ENCODE data around the gene DGKQ. TPM values are rescaled to one million over a fixed set of nuclear protein-coding genes. Genes with fewer than 3 reads are reported as not detected.

DGKQ gene
- total and polyA plus RNA-seq, 2 of the 13 experiments (the other 11 are each of a cell fraction or from before 2014, with no cell fraction given), result 4.5 to 7.2 TPM

DNA sequence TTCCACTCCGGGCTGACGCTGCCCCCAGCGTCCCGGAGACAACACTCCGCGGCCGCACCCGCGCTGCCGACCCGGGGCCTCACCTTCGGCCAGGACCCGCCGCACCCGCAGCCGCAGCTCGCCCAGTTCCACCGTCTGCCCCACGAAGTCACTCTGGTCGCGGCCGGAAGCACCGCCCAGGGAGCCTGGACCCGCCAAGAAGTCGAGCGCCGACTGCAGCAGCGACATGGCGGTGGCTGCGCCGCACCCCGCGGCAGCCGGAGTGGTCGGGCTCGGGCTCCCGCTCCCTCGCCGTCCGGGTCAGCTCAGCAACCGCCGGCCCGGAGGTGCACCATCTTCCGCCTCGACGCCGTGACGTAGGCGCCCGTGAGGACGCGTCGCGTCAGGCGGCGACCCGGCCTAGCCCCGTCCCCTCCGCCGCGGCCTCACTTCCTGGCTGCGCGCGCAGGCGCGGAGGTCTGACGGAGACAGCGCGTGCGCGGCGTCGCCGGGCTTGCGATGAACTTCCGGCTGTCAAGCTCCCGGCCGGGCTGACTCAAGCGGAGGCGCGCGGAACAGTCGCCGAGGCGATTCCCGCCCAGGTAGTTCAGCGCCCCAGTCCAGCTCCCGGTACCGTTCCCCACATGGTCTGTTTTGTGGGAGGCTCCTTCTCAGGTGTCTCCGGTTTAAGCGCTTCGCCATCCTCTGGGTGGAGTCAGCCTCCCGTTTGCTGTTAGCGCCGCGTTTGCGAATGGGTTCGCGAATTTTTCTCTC is 41.2 kb downstream of the DGKQ start, which contains the start of the genes GAK and TMEM175 (continued):
- TF ChIP-seq AGO1 (IDR thresholded peaks at IDR 0.05; ENCODE audit: low read depth, low read length, poor library complexity, severe bottlenecking) (no peak), NFE2L1 (CRISPR knock-in tag; IDR thresholded peaks at IDR 0.05; ENCODE audit: borderline replicate concordance) (no peak), ZNF572 (CRISPR knock-in tag; IDR thresholded peaks at IDR 0.05) (no peak), ZNF160 (CRISPR knock-in tag; IDR thresholded peaks at IDR 0.05) (peak; percentile 30; the same call in 1 of the 2 replicates), BCL6 (CRISPR knock-in tag; IDR thresholded peaks at IDR 0.05) (0 out of 2 replicates have a peak, but pooled peaks have one; percentile 0), TGIF2 (CRISPR knock-in tag; IDR thresholded peaks at IDR 0.05) (peak; percentile 96), PCBP1 (IDR thresholded peaks at IDR 0.05; ENCODE audit: borderline replicate concordance, low read depth, low read length) (no peak), SIX1 (CRISPR knock-in tag; IDR thresholded peaks at IDR 0.05; ENCODE audit: borderline replicate concordance) (no peak), SSRP1 (CRISPR knock-in tag; IDR thresholded peaks at IDR 0.05) (no peak), ZNF761 (CRISPR knock-in tag; conservative IDR thresholded peaks at IDR 0.05) (no peak), NR2F1 (CRISPR knock-in tag; IDR thresholded peaks at IDR 0.05) (no peak), SETDB1 (CRISPR knock-in tag; IDR thresholded peaks at IDR 0.05; ENCODE audit: borderline replicate concordance) (no peak), MLLT10 (CRISPR knock-in tag; IDR thresholded peaks at IDR 0.05) (no peak)
- TF ChIP-seq, protein P1, sequence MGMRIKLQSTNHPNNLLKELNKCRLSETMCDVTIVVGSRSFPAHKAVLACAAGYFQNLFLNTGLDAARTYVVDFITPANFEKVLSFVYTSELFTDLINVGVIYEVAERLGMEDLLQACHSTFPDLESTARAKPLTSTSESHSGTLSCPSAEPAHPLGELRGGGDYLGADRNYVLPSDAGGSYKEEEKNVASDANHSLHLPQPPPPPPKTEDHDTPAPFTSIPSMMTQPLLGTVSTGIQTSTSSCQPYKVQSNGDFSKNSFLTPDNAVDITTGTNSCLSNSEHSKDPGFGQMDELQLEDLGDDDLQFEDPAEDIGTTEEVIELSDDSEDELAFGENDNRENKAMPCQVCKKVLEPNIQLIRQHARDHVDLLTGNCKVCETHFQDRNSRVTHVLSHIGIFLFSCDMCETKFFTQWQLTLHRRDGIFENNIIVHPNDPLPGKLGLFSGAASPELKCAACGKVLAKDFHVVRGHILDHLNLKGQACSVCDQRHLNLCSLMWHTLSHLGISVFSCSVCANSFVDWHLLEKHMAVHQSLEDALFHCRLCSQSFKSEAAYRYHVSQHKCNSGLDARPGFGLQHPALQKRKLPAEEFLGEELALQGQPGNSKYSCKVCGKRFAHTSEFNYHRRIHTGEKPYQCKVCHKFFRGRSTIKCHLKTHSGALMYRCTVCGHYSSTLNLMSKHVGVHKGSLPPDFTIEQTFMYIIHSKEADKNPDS (CRISPR knock-in tag; IDR thresholded peaks at IDR 0.05), result no peak
- TF ChIP-seq, protein P2, sequence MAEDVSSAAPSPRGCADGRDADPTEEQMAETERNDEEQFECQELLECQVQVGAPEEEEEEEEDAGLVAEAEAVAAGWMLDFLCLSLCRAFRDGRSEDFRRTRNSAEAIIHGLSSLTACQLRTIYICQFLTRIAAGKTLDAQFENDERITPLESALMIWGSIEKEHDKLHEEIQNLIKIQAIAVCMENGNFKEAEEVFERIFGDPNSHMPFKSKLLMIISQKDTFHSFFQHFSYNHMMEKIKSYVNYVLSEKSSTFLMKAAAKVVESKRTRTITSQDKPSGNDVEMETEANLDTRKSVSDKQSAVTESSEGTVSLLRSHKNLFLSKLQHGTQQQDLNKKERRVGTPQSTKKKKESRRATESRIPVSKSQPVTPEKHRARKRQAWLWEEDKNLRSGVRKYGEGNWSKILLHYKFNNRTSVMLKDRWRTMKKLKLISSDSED (CRISPR knock-in tag; IDR thresholded peaks at IDR 0.05), result no peak
- TF ChIP-seq, protein P3, sequence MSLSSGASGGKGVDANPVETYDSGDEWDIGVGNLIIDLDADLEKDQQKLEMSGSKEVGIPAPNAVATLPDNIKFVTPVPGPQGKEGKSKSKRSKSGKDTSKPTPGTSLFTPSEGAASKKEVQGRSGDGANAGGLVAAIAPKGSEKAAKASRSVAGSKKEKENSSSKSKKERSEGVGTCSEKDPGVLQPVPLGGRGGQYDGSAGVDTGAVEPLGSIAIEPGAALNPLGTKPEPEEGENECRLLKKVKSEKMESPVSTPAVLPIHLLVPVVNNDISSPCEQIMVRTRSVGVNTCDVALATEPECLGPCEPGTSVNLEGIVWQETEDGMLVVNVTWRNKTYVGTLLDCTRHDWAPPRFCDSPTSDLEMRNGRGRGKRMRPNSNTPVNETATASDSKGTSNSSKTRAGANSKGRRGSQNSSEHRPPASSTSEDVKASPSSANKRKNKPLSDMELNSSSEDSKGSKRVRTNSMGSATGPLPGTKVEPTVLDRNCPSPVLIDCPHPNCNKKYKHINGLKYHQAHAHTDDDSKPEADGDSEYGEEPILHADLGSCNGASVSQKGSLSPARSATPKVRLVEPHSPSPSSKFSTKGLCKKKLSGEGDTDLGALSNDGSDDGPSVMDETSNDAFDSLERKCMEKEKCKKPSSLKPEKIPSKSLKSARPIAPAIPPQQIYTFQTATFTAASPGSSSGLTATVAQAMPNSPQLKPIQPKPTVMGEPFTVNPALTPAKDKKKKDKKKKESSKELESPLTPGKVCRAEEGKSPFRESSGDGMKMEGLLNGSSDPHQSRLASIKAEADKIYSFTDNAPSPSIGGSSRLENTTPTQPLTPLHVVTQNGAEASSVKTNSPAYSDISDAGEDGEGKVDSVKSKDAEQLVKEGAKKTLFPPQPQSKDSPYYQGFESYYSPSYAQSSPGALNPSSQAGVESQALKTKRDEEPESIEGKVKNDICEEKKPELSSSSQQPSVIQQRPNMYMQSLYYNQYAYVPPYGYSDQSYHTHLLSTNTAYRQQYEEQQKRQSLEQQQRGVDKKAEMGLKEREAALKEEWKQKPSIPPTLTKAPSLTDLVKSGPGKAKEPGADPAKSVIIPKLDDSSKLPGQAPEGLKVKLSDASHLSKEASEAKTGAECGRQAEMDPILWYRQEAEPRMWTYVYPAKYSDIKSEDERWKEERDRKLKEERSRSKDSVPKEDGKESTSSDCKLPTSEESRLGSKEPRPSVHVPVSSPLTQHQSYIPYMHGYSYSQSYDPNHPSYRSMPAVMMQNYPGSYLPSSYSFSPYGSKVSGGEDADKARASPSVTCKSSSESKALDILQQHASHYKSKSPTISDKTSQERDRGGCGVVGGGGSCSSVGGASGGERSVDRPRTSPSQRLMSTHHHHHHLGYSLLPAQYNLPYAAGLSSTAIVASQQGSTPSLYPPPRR (CRISPR knock-in tag; IDR thresholded peaks at IDR 0.05; ENCODE audit: borderline replicate concordance), result no peak; the same call in 1 of the 2 replicates
- TF ChIP-seq, protein P4, sequence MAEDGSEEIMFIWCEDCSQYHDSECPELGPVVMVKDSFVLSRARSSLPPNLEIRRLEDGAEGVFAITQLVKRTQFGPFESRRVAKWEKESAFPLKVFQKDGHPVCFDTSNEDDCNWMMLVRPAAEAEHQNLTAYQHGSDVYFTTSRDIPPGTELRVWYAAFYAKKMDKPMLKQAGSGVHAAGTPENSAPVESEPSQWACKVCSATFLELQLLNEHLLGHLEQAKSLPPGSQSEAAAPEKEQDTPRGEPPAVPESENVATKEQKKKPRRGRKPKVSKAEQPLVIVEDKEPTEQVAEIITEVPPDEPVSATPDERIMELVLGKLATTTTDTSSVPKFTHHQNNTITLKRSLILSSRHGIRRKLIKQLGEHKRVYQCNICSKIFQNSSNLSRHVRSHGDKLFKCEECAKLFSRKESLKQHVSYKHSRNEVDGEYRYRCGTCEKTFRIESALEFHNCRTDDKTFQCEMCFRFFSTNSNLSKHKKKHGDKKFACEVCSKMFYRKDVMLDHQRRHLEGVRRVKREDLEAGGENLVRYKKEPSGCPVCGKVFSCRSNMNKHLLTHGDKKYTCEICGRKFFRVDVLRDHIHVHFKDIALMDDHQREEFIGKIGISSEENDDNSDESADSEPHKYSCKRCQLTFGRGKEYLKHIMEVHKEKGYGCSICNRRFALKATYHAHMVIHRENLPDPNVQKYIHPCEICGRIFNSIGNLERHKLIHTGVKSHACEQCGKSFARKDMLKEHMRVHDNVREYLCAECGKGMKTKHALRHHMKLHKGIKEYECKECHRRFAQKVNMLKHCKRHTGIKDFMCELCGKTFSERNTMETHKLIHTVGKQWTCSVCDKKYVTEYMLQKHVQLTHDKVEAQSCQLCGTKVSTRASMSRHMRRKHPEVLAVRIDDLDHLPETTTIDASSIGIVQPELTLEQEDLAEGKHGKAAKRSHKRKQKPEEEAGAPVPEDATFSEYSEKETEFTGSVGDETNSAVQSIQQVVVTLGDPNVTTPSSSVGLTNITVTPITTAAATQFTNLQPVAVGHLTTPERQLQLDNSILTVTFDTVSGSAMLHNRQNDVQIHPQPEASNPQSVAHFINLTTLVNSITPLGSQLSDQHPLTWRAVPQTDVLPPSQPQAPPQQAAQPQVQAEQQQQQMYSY (CRISPR knock-in tag; IDR thresholded peaks at IDR 0.05), result no peak
